ENCODE results near the gene GINS3. TPM values are rescaled to one million over a fixed set of nuclear protein-coding genes. Genes with fewer than 3 reads are reported as not detected.

GINS3 gene
- total RNA-seq, 1 donor from 2014 or later = 1.1 TPM

DNA sequence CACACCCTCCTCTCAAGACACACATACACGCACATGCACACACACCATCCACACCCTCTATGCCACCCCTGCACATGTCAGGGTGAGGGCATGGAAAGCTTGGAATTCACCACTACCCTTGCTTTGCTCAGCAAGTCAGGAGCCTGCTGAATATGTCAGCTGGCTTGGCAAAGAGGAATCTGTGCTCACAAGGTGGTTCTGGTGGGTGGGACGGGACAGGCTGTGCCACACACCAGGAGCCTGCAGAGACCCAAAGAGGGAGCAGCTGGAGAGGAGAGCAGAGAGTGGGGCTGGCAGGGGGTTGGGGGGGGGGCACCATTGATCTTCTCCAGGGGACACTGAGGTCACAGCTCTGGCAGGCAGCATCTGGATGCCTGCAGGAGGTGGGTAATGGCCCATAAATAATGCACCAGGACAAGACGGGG, 59.0 kb downstream of the GINS3 start:
- no peak for FAIRE-seq
- no peak for DNase-seq (ENCODE audit: low read depth)
- Histone ChIP-seq H3K27me3 (ENCODE audit: control insufficient read depth, insufficient read depth, low read length) (no peaks in the 10 kb centered on the region), H3K4me3 (ENCODE audit: low read depth, low read length) (no peak overlapping the region), H3K36me3 (ENCODE audit: control insufficient read depth, insufficient read depth, low read length) (no peaks in the 10 kb centered on the region)
- TF ChIP-seq, protein P1, sequence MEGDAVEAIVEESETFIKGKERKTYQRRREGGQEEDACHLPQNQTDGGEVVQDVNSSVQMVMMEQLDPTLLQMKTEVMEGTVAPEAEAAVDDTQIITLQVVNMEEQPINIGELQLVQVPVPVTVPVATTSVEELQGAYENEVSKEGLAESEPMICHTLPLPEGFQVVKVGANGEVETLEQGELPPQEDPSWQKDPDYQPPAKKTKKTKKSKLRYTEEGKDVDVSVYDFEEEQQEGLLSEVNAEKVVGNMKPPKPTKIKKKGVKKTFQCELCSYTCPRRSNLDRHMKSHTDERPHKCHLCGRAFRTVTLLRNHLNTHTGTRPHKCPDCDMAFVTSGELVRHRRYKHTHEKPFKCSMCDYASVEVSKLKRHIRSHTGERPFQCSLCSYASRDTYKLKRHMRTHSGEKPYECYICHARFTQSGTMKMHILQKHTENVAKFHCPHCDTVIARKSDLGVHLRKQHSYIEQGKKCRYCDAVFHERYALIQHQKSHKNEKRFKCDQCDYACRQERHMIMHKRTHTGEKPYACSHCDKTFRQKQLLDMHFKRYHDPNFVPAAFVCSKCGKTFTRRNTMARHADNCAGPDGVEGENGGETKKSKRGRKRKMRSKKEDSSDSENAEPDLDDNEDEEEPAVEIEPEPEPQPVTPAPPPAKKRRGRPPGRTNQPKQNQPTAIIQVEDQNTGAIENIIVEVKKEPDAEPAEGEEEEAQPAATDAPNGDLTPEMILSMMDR (IDR thresholded peaks at IDR 0.05; ENCODE audit: insufficient read depth, low read length, severe bottlenecking) = no peak

DNA sequence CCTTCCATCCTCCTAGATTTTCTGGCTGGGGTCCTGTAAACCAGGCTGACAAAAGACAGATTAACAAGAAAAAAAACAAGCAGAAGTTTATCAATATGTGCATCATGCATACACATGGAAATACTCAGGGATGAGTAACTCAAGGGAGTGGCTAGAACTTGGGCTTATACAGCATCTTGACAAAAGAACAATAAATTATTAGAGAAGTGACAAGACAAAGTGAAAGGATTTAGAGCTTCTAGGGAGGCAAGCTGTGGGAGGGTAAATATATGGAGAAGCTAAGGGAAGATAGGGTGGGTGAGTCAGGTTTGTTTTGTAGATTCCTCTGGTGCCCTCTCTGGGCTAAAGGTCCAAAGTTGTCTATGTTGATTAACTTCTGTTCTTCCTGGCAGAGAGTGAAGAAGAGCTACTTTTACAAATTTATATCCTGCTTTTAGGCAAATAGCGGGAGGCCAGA, 59.7 kb downstream of the GINS3 start:
- DNase-seq (ENCODE audit: low read depth) = peak; percentile 35
- no peak for FAIRE-seq
- H3K36me3 ChIP-seq (ENCODE audit: control insufficient read depth, insufficient read depth, low read length) = no peaks in the 10 kb centered on the region
- no peaks in the 10 kb centered on the region for H3K27me3 ChIP-seq (ENCODE audit: control insufficient read depth, insufficient read depth, low read length)
- TF ChIP-seq, protein P1 (IDR thresholded peaks at IDR 0.05; ENCODE audit: insufficient read depth, low read length, severe bottlenecking) = no peak
- H3K4me3 ChIP-seq (ENCODE audit: low read depth, low read length) = no peak overlapping the region

DNA sequence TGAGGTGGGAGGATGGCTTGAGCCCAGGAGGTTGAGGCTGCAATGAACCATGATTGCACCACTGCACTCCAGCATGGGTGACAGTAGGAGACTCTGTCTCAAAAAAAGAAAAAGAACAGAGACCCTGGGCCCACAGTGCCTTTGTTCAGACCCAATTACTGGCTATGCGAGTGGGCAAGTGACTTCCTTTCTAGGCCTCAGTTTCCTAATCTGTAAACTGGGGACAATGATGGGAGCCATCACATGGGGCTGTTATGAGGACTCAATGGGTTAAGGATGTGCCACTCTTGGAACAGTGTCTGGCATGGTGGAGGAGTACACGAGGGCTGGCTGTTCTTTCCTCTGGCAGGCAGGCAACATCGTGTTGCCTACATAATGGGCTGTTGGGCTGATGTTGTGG, 60.4 kb downstream of the GINS3 start:
- DNase-seq (ENCODE audit: low read depth) = no peak
- Histone ChIP-seq H3K4me3 (ENCODE audit: low read depth, low read length) (no peak overlapping the region), H3K36me3 (ENCODE audit: control insufficient read depth, insufficient read depth, low read length) (no peaks in the 10 kb centered on the region), H3K27me3 (ENCODE audit: control insufficient read depth, insufficient read depth, low read length) (no peaks in the 10 kb centered on the region)
- TF ChIP-seq, protein P1 (IDR thresholded peaks at IDR 0.05; ENCODE audit: insufficient read depth, low read length, severe bottlenecking) = no peak
- FAIRE-seq = no peak

DNA sequence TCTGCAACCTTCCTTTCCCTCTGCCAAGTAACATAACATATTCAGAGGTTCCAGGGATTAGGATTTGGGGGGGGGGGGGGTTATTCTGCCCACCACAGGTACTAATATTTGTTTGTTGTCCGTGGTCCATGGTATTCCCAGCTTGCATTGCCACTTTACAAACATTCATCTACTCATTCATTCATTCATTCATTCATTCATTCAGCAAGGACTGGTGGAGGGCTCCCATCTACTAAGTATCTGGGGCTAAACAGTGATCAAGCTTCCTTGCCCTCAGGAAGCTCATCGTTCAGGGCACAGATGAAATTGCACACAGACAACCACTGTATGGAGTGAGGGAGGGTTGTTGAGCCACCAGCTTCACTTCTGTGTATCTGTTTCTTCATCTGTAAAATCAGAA, 61.9 kb downstream of the GINS3 start:
- Histone ChIP-seq H3K36me3 (ENCODE audit: control insufficient read depth, insufficient read depth, low read length) (no peaks in the 10 kb centered on the region), H3K4me3 (ENCODE audit: low read depth, low read length) (no peak overlapping the region), H3K27me3 (ENCODE audit: control insufficient read depth, insufficient read depth, low read length) (no peaks in the 10 kb centered on the region)
- FAIRE-seq (no peak), DNase-seq (ENCODE audit: low read depth) (no peak)
- TF ChIP-seq, protein P1 (IDR thresholded peaks at IDR 0.05; ENCODE audit: insufficient read depth, low read length, severe bottlenecking) = no peak

DNA sequence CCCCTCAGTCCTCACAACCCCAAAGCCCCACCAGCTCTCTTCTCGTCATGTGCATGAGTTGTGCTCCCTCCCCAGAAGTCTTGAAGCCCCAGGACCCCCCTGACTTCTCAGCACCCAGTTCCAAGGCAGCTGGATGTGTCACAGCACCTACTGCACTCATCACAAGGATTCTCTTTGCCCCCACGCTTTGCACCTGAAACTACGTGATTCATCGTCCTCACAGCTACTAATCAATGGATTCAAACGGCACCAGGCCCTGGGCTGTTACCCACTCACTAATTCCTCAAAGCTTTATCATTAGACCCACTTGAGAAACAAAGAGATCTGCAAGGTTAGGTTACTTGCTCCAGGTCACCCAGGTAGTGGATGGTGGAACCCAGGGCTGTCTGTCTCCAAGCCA, 62.6 kb downstream of the GINS3 start:
- no peak for FAIRE-seq

More for the DNA sequence above, 62.6 kb downstream of the GINS3 start:
- no peak for DNase-seq (ENCODE audit: low read depth)
- H3K27me3 ChIP-seq (ENCODE audit: control insufficient read depth, insufficient read depth, low read length) = no peaks in the 10 kb centered on the region
- no peaks in the 10 kb centered on the region for H3K36me3 ChIP-seq (ENCODE audit: control insufficient read depth, insufficient read depth, low read length)
- no peak overlapping the region for H3K4me3 ChIP-seq (ENCODE audit: low read depth, low read length)
- TF ChIP-seq, protein P1 (IDR thresholded peaks at IDR 0.05; ENCODE audit: insufficient read depth, low read length, severe bottlenecking) = no peak

Other genes with a start within 250 kb of the GINS3 start
- 30.6 and 35.5 TPM in 2 replicates for gene CSNK2A2, start 194.4 kb upstream of the GINS3 start, total RNA-seq
- not detected in 2 replicates for gene PRSS54, start 97.4 kb upstream of the GINS3 start, total RNA-seq
- 2.6 and 2.8 TPM in 2 replicates for gene NDRG4, start 107.7 kb downstream of the GINS3 start, total RNA-seq
- gene SETD6, start 123.0 kb downstream of the GINS3 start, total RNA-seq = 18.6 and 23.2 TPM in 2 replicates
- 113 and 184 TPM in 2 replicates for gene CNOT1, start 237.4 kb downstream of the GINS3 start, total RNA-seq